Effector CD4-positive, alpha-beta T cell (primary cell): ENCODE data around the gene TMEM222.

Experiments
- DNase-seq: peaks from one replicate; pipeline ENCODE4 v3.0.0-alpha.2; 2020

TMEM222 gene

GRCh38 chr1:27306892-27307761 lies 14.8 kb upstream of the TMEM222 start:
- no peak for DNase-seq

GRCh38 chr1:27307874-27308598 lies 13.9 kb upstream of the TMEM222 start:
- DNase-seq, result no peak

DNA sequence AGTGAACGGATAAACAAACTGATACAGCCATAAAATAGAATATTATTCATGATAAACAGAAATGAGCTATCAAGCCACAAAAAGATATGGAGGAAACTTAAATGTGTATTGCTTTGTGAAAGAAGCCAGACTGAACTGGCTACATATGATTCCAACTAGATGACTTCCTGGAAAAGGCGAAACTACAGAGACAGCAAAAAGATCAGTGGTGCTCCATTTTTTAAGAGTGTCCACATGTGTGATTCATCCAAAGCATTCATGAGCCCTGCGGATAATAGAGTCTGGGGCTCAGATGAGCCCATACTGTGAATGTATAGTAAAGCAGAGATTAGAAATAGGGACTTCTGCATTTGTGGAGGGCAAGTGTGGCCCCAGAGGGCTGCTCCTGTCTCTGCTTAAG lies 7.8 kb upstream of the TMEM222 start:
- DNase-seq, result no peak

- DNase-seq, result no peak
Observed at GRCh38 chr1:27314737-27315136, 7.2 kb upstream of the TMEM222 start.

DNA sequence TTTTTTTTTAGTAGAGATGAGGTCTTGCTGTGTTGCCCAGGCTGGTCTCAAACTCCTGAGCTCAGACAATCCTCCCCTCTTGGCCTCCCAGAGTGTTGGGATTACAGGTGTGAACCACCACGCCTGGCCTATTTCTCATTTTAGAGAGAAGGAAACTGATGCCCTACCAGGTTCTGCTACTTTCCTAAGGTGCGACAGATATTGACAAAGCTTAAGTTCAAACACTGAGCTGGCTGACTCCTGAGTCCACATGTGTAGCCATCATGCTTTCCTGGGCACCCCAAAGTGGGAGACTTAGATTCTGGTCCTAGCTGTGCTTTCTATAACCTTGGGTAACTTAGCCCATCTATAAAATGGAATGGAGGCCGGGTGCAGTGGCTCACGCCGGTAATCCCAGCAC lies 5.1 kb upstream of the TMEM222 start:
- no peak for DNase-seq

- no peak for DNase-seq
Observed at GRCh38 chr1:27318136-27318535, 3.8 kb upstream of the TMEM222 start.

DNA sequence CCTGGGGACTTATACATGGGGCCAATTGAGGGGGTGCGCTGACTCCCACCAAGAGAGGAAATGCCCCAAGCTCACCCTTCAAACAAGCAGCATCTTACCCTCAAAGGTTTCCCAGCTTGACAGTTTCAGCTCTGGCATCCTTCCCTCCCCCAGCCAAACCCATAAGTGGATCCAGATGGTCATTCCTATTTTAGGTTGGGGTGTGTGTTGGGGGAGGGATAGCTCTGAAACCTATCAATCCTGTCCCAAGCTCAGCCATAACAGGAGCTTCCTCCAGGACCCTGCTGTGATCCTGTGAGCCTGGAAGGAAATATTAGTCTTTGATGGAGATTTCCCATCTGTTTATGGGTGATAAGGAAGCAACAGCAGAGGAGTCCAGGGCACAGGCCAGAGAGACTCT lies 3.4 kb upstream of the TMEM222 start:
- DNase-seq, result no peak

DNA sequence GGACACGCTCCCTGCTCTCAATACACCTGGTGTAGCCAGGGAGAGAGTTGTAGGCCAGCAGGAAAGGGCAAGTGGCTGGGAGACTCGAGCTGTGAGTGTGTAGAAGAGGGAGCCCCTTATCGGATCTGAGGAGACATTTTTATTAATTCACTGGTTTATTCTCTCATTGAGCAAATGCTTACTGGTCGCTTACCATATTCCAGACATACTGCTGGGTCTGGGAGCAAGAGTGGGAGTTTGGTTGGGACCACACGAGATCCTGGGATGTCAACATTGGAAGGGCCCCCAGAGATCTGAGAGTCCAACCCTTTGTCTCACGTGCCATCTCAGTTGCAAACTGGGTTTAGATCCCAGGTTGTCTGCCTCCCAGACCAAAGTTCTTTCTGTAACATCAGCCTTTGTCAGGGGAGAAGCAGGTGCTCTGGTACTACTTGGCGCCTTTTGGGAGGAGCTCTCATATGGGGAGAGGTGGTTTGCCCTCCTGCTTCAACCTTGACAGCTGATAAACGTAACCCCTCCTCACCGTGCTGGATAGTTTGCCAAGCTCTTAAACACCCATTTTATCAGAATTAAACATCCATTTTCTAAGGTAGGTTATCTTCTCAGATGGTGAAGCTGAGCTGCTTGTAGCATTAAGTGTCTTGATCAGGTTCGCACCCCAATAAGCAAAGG lies 742 bp downstream of the TMEM222 start:
- no peak for DNase-seq

- no peak for DNase-seq
Observed at GRCh38 chr1:27325286-27325685, 3.3 kb downstream of the TMEM222 start.

DNA sequence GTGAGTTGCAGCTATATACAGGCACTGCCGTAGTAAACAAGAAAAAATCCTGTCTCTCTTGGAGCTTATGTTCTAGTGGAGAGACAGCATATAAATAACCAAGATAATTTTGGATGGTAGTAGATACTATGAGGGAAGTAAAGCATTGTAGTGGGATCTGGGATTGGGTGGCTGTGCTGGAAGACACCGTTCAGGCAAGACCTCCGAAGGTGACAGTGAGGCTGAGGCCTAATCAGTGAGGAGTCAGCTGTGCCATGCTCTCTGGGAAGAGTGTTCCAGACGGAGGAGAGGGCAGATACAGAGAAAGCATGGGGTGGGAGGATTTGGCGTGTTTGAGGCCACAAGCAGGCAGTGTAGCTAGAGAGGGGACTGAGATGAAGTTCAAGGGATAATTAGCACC lies 6.0 kb downstream of the TMEM222 start:
- no peak for DNase-seq

GRCh38 chr1:27330786-27331185 lies 8.8 kb downstream of the TMEM222 start:
- DNase-seq, result no peak

DNA sequence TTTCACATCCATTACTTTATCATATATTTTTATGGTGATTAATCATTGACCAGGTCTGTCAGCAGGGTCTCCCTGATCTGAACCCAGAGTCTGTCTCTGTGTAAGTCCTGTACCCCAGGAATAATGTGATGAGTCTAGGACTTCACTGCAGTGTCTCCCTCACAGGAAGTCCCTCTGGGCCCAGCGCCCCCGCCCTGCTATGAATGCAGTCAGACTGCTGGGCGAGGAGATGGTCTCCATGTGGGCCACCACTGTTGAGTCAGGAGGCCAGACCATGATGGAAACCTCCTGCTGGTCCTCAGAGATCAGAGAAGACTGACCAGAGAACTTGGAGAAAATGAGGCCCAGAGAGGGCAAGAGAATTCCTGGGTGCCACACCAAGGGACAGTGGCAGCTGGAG lies 9.5 kb downstream of the TMEM222 start:
- DNase-seq, result no peak

- no peak for DNase-seq
Observed at GRCh38 chr1:27331922-27332321, 10.0 kb downstream of the TMEM222 start.

DNA sequence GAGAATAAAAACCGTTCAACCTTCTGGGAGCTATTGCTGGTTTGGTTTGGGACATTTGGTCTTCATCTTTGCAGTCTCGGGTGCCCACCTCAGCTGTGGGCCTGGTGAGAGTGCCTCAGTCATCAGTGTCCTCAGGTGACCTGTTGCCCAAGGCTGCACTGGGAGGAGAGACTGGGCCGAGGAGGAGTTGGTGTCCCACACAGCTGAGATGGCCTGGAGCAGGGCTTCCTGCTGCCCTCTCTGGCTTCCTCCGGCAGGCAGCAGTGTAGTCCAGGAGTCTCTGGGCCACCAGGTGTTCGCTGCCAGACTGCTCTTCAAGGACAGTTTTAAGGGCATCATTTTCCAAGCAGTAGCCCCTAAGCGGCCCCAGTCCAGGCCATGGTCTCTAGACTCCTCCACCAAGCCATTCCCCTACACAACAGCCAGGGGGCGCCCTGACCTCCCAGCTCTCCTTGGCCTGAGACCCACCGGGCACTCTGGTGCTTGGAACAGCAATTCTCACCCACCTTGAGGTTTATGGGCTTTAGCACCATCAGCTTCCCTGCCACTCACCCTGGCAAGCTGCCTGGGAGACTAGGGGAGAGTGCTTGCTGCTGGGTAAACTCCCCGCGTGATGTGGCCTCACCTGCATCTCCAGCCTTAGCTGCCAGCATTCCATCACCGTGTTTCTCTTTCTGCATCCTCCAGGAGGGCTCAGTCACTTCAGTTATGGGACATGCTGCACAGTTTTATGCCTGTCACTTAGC lies 10.7 kb downstream of the TMEM222 start:
- DNase-seq, result peak; percentile 50

DNA sequence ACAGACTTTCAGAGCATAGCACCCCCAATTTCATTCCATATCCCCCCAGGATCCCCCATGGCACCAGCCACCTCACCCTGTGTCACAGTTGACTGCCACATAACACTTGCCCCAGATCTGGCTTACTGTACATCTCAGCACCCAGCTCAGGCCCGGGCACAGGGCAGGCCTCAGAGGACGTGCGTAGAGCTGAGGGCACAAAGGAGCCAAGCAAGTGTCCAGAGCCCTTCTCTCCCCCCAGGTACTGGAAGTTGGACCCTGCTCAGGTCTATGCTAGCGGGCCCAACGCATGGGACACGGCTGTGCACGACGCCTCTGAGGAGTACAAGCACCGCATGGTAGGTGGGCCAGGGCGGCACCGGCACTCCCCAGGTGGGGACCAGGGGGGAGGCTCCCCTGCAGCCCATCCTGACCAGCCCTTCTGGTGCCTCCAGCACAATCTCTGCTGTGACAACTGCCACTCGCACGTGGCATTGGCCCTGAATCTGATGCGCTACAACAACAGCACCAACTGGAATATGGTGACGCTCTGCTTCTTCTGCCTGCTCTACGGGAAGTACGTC lies 11.8 kb downstream of the TMEM222 start:
- no peak for DNase-seq

- DNase-seq, result no peak
Observed at GRCh38 chr1:27335506-27336422, 13.8 kb downstream of the TMEM222 start.

DNA sequence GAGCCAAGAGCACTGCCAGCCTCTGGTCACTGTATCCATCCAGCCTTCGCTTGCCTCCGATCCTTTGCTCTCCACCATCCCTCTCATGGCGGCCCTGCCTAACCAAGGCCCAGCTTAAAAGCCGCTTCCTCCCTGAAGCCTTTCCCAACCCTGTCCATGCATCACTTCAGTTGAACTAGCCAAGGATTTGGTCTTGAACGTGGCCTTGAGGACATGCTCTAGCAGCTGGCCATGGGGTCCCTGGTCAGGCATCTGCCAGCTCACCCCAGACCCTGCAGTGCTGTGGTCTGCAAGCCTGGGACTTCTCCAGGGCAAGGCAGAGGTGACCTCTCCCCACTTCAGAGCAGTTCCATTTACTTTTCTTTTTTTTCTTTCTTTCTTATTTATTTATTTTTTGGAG lies 14.8 kb downstream of the TMEM222 start:
- no peak for DNase-seq

- no peak for DNase-seq
Observed at GRCh38 chr1:27338751-27339150, 16.8 kb downstream of the TMEM222 start.

GRCh38 chr1:27339213-27339612 lies 17.2 kb downstream of the TMEM222 start:
- DNase-seq, result no peak

GRCh38 chr1:27341525-27342252 lies 19.7 kb downstream of the TMEM222 start, which contains the start of gene SYTL1:
Gene SYTL1, plus strand, starts transcription at chr1:27342022. Its CDS starts 3,313 bp downstream, at chr1:27345335.
- DNase-seq, result peak; percentile 58

DNA sequence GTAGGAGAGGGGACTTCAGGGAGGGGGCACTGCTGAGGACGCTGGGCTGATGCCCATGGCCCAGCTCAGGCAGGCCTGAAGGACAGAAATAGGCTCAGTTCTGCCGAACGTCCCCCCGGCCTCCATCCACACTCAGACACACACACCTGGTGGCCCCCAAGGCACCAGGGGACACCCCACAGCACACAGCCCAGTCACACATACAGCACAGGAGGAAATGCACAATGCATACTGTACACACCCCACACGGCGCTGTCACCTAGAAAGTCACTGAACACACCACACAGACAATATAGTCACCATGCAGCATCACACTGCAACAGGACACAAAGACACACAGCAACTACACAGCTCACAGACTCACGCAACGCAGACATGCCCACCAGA lies 20.4 kb downstream of the TMEM222 start:
- DNase-seq, result no peak
